ENCODE measurements around the gene TRIM46.

DNA sequence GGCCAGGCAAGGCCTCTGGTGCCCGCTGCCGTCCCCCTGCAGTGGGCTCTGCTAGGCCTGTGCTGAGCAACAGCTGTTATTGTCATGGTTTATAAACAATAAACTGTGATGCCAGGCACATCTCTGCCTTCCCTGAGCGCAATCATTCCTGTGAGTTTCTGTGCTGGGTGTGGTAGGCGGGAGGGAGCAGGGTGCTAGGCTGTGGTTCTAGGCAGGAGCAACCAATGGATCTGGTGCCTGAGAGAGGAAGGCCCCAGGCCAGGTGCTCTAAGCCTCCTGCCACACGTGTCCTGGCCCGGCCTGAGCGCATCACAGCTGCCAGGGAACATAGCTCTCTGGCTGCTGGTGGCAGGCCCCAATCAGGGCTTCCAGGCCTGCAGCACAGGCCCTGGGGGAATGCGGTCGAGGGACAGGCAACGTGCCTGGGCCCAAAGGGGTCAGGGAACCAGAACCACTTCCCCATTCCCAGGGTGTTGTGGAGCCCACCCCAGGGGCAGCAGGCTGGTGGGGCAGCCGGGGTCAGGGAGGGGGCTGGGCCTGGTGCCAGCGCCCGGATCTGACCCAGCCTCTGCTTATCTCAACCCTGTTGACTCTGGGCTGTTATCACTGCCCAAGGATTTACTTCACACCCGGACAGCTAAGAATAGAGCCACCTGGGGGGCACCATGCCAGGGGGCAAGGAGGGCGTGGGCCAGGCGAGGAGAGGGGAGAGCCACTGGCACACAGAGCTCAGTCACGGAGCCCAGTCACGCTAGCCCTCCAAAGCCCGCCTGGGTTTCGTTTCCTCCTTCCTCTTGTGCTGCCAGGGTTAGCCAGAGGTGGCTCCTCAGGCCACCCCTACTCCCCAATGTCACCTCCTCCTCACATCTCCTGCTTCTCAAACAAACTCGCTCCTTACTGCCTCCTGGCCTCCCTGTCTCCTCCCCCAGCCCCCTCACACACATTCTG, 11.5 kb downstream of the TRIM46 start:
- no peak for TF ChIP-seq HOXA7 (CRISPR knock-in tag; IDR thresholded peaks at IDR 0.05)
- TF ChIP-seq RFX5 (IDR thresholded peaks at IDR 0.05), result no peak
- TF ChIP-seq CEBPB (IDR thresholded peaks at IDR 0.05), result no peak
- TF ChIP-seq, protein P1, sequence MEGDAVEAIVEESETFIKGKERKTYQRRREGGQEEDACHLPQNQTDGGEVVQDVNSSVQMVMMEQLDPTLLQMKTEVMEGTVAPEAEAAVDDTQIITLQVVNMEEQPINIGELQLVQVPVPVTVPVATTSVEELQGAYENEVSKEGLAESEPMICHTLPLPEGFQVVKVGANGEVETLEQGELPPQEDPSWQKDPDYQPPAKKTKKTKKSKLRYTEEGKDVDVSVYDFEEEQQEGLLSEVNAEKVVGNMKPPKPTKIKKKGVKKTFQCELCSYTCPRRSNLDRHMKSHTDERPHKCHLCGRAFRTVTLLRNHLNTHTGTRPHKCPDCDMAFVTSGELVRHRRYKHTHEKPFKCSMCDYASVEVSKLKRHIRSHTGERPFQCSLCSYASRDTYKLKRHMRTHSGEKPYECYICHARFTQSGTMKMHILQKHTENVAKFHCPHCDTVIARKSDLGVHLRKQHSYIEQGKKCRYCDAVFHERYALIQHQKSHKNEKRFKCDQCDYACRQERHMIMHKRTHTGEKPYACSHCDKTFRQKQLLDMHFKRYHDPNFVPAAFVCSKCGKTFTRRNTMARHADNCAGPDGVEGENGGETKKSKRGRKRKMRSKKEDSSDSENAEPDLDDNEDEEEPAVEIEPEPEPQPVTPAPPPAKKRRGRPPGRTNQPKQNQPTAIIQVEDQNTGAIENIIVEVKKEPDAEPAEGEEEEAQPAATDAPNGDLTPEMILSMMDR (IDR thresholded peaks at IDR 0.05), result no peak
- TF ChIP-seq POLR2A (IDR thresholded peaks at IDR 0.05; ENCODE audit: low read length), result no peak
- TF ChIP-seq CHD4 (IDR thresholded peaks at IDR 0.05; ENCODE audit: borderline replicate concordance), result no peak
- TF ChIP-seq, protein P2, sequence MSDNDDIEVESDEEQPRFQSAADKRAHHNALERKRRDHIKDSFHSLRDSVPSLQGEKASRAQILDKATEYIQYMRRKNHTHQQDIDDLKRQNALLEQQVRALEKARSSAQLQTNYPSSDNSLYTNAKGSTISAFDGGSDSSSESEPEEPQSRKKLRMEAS (IDR thresholded peaks at IDR 0.05), result no peak
- no peak for TF ChIP-seq CHD2 (IDR thresholded peaks at IDR 0.05; ENCODE audit: low read length, partially characterized antibody)
- TF ChIP-seq, protein P3, sequence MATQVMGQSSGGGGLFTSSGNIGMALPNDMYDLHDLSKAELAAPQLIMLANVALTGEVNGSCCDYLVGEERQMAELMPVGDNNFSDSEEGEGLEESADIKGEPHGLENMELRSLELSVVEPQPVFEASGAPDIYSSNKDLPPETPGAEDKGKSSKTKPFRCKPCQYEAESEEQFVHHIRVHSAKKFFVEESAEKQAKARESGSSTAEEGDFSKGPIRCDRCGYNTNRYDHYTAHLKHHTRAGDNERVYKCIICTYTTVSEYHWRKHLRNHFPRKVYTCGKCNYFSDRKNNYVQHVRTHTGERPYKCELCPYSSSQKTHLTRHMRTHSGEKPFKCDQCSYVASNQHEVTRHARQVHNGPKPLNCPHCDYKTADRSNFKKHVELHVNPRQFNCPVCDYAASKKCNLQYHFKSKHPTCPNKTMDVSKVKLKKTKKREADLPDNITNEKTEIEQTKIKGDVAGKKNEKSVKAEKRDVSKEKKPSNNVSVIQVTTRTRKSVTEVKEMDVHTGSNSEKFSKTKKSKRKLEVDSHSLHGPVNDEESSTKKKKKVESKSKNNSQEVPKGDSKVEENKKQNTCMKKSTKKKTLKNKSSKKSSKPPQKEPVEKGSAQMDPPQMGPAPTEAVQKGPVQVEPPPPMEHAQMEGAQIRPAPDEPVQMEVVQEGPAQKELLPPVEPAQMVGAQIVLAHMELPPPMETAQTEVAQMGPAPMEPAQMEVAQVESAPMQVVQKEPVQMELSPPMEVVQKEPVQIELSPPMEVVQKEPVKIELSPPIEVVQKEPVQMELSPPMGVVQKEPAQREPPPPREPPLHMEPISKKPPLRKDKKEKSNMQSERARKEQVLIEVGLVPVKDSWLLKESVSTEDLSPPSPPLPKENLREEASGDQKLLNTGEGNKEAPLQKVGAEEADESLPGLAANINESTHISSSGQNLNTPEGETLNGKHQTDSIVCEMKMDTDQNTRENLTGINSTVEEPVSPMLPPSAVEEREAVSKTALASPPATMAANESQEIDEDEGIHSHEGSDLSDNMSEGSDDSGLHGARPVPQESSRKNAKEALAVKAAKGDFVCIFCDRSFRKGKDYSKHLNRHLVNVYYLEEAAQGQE (IDR thresholded peaks at IDR 0.05), result no peak
- TF ChIP-seq, protein P4, sequence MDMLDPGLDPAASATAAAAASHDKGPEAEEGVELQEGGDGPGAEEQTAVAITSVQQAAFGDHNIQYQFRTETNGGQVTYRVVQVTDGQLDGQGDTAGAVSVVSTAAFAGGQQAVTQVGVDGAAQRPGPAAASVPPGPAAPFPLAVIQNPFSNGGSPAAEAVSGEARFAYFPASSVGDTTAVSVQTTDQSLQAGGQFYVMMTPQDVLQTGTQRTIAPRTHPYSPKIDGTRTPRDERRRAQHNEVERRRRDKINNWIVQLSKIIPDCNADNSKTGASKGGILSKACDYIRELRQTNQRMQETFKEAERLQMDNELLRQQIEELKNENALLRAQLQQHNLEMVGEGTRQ (IDR thresholded peaks at IDR 0.05), result no peak
- TF ChIP-seq EP300 (IDR thresholded peaks at IDR 0.05), result no peak
